Activated T-cell treated with anti-CD3 and anti-CD28 coated beads for 24 hours (primary cell): ENCODE data around the gene BAIAP2.
A peak's percentile ranks its signal among the peaks of the same experiment; 100 is the strongest.

ENCODE experiments used
- DNase-seq: peaks from one replicate; pipeline ENCODE4 v3.0.0-alpha.2; 2020; ENCODE audit warnings: low read depth

Gene BAIAP2

GRCh38 chr17:81034779-81035520, at the start of gene BAIAP2:
Gene BAIAP2, plus strand, starts transcription at chr17:81035151. Its CDS starts 104 bp downstream, at chr17:81035255.
- peak; percentile 93 for DNase-seq

GRCh38 chr17:80986046-80986445, 48.9 kb upstream of the BAIAP2 start:
- no peak for DNase-seq

DNA sequence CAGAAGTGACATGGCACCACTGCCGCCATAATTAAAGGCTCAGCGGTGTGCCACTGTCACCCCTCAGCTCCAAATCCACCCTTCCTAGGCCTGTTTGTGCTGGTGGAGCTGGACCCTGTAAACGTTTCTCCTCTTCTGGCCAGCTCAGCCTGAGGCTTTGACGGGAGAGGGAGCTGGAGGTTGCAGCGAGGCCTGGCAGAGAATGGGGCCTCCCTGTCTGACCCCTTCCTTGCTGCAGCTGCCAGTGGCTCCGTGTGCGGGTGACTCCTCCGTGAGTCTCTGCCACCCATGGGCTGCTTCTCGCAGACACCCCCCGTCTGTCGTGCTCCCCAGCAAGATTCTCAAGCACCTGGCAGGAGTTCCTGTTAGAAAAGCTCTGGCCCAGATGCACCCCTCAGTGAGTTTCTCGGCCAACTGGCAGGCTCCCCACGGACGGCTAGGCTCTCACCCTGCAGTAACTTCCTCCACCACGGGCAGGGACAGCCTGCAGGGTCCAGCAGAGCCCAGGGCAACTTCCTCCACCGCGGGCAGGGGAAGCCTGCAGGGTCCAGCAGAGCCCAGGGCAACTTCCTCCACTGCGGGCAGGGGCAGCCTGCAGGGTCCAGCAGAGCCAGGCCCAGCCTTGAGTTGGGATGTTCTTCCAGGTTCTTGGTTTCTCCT, 48.0 kb upstream of the BAIAP2 start:
- DNase-seq = no peak

DNA sequence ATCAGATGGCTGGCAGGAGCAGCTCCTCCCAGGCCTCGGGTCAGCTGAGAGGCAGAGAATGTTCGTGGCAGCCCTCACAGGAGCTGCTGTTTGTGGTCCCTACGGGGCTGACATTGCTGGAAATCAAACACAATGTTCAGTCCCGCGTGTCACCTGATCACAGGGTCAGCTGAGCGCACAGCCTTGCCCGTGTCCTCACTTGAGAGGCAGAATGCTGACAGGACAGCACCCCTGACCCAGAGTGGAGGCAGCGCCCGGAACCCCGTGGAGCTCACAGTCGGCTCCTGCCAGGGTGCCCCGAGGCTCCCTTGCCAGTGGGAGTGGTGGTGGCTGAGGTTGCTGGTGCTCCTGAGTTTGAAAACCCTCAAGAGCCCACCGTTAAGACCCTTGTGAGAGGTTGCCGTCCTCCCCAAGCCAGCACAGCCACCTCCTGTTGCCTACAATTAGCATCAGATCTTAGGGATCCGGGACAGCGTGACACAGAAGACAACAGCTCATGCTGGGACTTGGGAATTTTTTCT, 47.0 kb upstream of the BAIAP2 start:
- DNase-seq = no peak

GRCh38 chr17:80989586-80989913, 45.4 kb upstream of the BAIAP2 start:
- DNase-seq = no peak

- no peak for DNase-seq
Measured at GRCh38 chr17:80990921-80991644, 43.9 kb upstream of the BAIAP2 start.

DNA sequence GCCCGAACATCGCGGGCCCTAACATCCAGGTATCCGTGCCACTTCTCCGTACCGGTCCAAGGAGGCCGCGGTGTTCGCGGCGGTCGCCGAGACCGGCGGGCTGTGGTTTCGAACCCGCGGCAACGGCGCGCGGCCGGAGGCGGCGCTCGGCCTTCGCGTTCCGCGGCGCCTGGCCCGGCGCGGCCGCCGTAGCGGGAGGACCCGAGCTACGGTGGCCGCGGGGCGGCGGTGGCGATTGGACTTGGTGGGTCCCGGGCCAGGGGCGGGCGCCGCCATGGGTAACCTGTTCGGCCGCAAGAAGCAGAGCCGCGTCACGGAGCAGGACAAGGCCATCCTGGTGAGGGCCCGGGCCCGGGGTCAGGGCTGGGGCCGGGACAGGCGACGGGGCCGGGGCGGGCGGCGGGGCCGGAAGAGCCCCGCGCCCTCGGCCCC, 43.3 kb upstream of the BAIAP2 start, which contains the start of gene CHMP6:
TSS of gene CHMP6 (plus strand) at position 197 of the 432 bp plus-strand sequence. CDS start at position 275, 78 bp downstream.
- peak; percentile 59 for DNase-seq

GRCh38 chr17:80992077-80992947, 42.6 kb upstream of the BAIAP2 start:
- no peak for DNase-seq

GRCh38 chr17:80992948-80993624, 41.9 kb upstream of the BAIAP2 start:
- DNase-seq = no peak

GRCh38 chr17:80995131-80995530, 39.8 kb upstream of the BAIAP2 start:
- no peak for DNase-seq

- DNase-seq = no peak
Measured at GRCh38 chr17:80996422-80997305, 38.3 kb upstream of the BAIAP2 start.

- DNase-seq = no peak
Measured at GRCh38 chr17:80997424-80998117, 37.4 kb upstream of the BAIAP2 start.

GRCh38 chr17:80998118-80998747, 36.7 kb upstream of the BAIAP2 start:
- no peak for DNase-seq

- no peak for DNase-seq
Measured at GRCh38 chr17:80998748-80999535, 36.0 kb upstream of the BAIAP2 start.

DNA sequence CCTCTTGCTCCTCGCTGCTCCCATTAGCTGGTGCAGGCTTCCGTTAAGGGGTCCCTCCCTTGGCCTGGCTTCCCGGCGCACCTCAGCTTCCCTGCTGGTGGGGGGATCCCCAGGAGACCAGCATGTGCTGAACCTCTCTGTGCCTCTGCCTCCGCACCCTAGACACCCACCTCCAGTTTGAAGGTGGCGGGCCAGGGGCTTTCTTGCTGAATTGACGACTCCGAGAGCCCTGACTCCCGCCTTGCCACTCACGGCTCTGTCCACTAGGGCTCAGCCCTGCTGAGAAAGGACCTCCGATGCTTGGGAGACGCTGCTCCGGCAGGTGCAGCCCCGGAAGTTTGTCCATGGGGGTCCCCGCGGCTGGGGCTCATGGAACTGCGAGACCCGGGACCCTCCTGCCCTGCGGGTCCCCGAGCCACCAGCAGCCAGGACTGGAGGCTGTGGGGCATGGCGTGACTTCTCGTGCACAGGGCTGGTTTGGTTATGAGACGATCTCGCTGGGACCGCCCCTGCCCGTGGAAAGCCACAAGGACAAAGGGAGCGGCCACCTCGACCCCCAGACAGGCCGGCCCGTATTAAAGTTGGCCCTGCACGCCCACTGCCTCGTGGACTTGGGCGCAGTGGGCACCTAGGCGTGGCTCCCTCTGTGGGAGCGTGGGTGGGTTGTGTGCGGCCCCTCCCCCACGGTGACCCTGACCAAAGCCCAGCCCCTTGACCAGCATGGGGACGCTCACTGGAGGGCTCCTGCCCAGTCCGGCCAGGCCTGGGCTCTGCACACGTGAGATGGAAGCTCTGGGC, 35.2 kb upstream of the BAIAP2 start:
- no peak for DNase-seq

GRCh38 chr17:81000334-81000630, 34.7 kb upstream of the BAIAP2 start:
- no peak for DNase-seq

DNA sequence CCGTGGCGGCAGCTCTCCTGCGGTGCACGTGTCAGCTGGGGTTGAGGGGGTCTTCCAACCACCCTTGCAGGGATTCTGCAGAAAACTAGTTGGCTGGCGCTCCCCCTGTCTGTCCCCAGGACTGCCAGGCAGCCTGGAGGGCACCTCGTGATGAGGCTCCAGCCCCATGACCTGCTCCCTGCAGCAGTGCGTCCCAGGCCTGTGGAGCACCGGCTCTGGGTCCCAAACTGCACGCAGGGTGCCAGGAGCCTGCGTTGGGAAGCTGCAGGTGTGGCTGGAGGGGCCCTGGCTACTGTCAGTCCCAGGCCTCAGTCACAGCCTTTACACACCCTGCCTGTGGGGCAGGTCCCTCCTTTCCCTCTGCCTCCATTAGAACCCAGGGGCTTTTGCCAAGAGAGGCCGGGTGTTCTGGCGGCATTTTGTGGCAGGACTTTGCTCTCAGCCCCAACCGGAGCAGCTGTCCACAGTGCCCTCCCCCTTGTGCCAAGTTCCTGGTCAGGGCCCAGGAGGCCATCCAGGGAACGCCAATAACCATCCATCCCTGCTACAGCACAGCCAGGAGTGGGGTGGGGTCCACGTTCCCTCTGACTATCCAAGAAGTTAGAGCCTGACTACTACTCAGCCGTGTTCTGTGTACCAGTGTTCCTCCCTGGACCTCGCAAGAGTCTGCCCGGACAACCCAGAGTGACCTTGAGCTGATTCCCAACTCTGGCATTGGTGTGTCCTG, 34.2 kb upstream of the BAIAP2 start:
- no peak for DNase-seq
